CD4-positive, alpha-beta T cell treated with Interleukin-1 beta for 1 hour (primary cell): ENCODE results near the gene MUC20.

Source experiments
- DNase-seq, 2 donors: peaks; one replicate each; pipeline ENCODE4 v3.0.0-alpha.2; 2020 to 2022

MUC20 gene

GRCh38 chr3:195755791-195756676 is 35.3 kb downstream of the MUC20 start:
- peak; percentile 49 to 57 for DNase-seq

GRCh38 chr3:195757438-195757770 is 36.6 kb downstream of the MUC20 start:
- DNase-seq = no peak

GRCh38 chr3:195757827-195758226 is 37.0 kb downstream of the MUC20 start:
- DNase-seq = no peak

GRCh38 chr3:195758721-195759353 is 38.1 kb downstream of the MUC20 start:
- DNase-seq = no peak

- no peak for DNase-seq
These were observed 39.8 kb downstream of the MUC20 start for GRCh38 chr3:195760345-195761122.

GRCh38 chr3:195761123-195761566 is 40.4 kb downstream of the MUC20 start:
- DNase-seq = no peak

- DNase-seq = no peak
These were observed 40.9 kb downstream of the MUC20 start for GRCh38 chr3:195761567-195762248.

GRCh38 chr3:195762249-195762585 is 41.4 kb downstream of the MUC20 start:
- no peak for DNase-seq

GRCh38 chr3:195762611-195763010 is 41.8 kb downstream of the MUC20 start:
- DNase-seq = no peak

- DNase-seq = no peak
These were observed 42.5 kb downstream of the MUC20 start for GRCh38 chr3:195763076-195763830.

GRCh38 chr3:195763843-195764825 is 43.4 kb downstream of the MUC20 start:
- no peak for DNase-seq

GRCh38 chr3:195764961-195765706 is 44.4 kb downstream of the MUC20 start:
- DNase-seq = no peak

- no peak for DNase-seq
These were observed 45.9 kb downstream of the MUC20 start for GRCh38 chr3:195766671-195767070.

GRCh38 chr3:195767792-195768191 is 47.0 kb downstream of the MUC20 start:
- no peak for DNase-seq

GRCh38 chr3:195768414-195768813 is 47.6 kb downstream of the MUC20 start:
- DNase-seq = no peak

- DNase-seq = no peak
These were observed 48.1 kb downstream of the MUC20 start for GRCh38 chr3:195768831-195769303.

GRCh38 chr3:195769551-195769950 is 48.8 kb downstream of the MUC20 start:
- DNase-seq = no peak

GRCh38 chr3:195770081-195770840 is 49.5 kb downstream of the MUC20 start:
- DNase-seq = no peak
